GM19025 (cell line): ENCODE results near the gene NWD2.

ENCODE experiments used
- ATAC-seq: cut with Tn5 transposase; IDR thresholded peaks from one replicate; pipeline ENCODE4 v1.9.1; 2021; ENCODE audit warnings: mild to moderate bottlenecking, low read depth, moderate library complexity; ENCODE audit not compliant: unreplicated experiment

NWD2 gene

GRCh38 chr4:37279121-37279520, 34.6 kb downstream of the NWD2 start:
- ATAC-seq: no peak

DNA sequence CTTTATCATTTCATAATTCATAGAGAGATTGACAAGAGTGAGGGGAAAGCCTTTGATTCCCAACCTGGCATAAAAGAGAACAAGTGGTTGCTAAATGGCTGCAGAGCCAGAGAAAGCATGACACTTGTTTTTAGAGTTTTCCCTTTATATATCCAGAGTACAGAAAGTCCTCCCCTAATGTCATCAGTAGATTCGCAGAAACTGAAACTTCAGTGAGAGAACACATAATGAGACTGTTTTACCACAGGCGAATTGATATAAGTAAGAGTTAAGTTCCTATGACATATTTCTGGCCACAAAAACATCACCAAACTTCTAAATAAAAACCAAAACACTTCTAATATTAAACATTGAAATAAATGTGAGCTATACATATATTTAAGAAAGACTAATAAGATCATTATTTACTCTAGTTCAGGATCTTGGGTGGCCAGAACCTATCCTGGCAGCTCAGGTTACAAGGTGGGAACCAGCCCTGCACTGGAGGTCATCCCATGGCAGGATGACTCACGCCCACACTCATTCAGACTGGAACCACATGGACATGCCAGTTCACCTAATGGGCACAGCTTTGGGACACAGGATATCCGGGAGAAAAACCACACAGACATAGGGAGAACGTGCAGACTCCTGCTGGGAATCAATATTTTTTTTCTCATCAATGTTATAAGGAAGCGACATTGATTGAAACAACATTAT, 35.5 kb downstream of the NWD2 start:
- ATAC-seq: no peak

- no peak for ATAC-seq
Measured at GRCh38 chr4:37299468-37299867, 54.9 kb downstream of the NWD2 start.

- ATAC-seq: no peak
Measured at GRCh38 chr4:37304612-37305011, 60.1 kb downstream of the NWD2 start.

GRCh38 chr4:37305984-37306383, 61.4 kb downstream of the NWD2 start:
- no peak for ATAC-seq

GRCh38 chr4:37317104-37317643, 72.6 kb downstream of the NWD2 start:
- ATAC-seq: no peak

DNA sequence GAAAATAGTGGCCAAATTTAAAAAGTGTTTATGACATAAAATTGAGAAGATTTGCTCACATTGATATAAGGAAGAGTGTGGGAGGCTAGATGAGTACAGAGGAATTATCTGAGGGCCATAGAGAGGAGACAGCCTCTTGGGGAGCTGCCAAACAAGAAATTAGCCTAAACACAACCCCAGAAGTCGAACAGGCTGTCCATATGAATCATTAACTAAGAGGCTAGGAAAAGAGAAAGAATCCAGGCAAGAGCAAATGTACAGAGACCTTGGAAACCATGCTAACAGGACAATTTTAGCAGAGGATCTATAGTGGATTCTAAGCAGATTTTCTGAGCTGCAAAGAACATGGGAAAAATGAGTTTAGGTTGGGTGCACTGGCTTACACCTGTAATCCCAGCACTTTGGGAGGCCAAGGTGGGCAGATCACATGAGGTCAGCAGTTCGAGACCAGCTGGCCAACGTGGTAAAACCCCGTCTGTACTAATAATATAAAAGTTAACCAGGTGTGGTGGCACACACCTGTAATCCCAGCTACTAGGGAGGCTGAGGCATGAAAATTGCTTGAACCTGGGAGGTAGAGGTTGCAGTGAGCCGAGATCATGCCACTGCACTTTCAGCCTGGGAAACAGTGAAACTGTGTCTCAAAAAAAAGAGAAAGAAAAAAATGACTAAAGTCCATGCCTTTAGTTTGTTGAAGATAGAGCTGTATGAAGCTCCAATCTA, 76.1 kb downstream of the NWD2 start:
- ATAC-seq: no peak

- ATAC-seq: no peak
Measured at GRCh38 chr4:37322122-37322521, 77.6 kb downstream of the NWD2 start.

DNA sequence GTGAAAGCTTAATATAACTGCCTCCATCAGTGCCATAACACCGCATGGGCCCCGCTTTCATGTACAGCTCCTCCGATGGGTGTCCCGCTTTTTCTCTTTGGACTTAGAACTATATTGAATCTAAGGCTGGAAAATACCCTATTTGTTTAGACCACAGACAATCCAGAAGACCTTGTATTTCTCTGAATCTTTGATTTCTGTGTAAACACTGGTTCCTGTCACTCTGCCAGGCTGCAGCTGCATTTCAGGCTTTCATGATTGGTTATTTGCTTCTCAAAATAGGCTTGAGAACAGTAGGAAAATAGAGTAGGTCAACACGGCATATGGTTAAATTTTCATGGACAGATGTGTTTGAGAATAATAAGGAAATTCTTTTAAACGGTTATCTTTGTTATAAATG, 80.0 kb downstream of the NWD2 start:
- no peak for ATAC-seq

DNA sequence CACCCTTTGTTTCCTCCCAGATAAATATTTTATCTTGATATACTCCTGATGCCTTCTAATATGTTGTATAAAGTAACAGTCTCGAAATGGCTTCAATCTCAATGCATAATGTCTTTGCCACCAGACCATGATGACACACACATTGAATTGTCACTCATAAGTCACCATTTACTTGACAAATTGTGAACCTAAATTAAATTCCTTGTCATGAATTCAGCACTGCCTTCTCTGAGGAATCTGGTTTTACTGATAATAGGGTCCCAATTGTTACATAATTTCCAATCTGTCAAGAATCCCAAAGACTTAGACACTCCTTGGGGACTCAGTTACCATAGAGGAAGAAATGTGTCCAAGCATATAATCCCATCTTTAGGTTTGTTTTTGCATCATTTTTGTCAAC, 82.3 kb downstream of the NWD2 start:
- no peak for ATAC-seq

DNA sequence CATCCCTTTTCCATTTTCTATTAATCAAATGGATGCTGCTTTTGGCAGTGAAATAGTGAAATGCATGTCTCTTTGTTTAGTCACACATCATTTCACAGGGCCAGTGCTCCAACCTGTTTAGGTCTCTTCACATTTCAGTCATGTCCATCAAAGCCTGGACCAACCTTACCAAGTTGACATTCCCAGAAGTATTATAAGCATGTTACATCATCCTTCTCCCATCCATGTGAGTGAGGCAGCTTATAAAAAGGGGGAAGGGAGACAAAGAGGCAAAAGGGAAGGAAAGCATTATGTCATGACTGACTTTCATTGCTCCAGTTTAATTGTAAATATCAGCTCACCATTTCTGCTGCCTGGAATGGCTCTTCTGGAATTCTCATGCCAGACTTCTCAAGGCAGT, 94.4 kb downstream of the NWD2 start:
- ATAC-seq: no peak

DNA sequence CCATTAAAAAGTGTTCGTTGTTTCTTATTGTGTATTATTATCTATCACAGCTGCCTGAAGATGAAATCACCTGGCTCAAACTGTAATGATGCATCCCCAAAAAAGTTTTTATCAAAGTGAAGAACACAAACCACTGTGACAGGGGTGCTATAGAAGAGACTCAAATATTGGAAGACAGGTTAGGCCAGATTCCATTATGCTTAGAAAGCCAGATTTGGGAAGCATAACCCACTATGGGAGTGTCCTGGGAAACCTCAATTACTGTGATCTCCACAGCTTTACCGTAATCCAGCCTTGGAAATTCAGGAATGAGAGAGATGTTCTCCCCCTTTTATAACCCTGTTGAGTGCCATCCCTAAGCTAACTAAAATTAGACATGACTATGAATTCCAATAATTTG, 114.2 kb downstream of the NWD2 start:
- no peak for ATAC-seq

DNA sequence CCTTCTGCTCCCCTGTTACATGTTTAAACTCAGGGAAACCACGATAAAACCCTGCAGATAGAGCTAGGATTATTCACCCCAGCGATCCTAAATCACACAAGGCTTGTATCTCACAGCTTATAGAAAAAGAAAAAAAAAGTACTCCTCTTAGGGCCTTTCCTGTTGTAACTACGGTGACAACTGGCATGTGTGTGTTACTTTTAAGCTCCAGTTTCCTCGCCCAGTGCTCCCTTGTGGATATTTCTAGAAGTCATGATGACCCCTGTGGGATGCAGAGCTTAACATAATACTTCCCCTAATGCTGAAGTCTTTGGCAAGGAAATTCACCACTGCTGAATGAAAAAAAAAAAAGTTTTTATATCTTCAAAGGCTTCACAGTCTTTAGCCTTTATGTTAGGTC, 114.7 kb downstream of the NWD2 start:
- no peak for ATAC-seq

GRCh38 chr4:37365888-37366287, 121.3 kb downstream of the NWD2 start:
- ATAC-seq: no peak

- no peak for ATAC-seq
Measured at GRCh38 chr4:37367901-37368300, 123.4 kb downstream of the NWD2 start.

- ATAC-seq: no peak
Measured at GRCh38 chr4:37370052-37370451, 125.5 kb downstream of the NWD2 start.

GRCh38 chr4:37381040-37381668, 136.6 kb downstream of the NWD2 start:
- ATAC-seq: no peak

GRCh38 chr4:37383579-37384229, 139.2 kb downstream of the NWD2 start:
- peak; percentile 50 for ATAC-seq

GRCh38 chr4:37385424-37385823, 140.9 kb downstream of the NWD2 start:
- no peak for ATAC-seq

GRCh38 chr4:37388681-37389365, 144.3 kb downstream of the NWD2 start:
- no peak for ATAC-seq
